Panc1 (cell line): ENCODE results near the gene PHF20.

Experiments used
- CTCF ChIP-seq: fragments of 450-650 bp; IDR thresholded peaks from 2 replicates; pipeline ENCODE4 v1.5.1; 2017; ENCODE audit warnings: mild to moderate bottlenecking
- POLR2AphosphoS5 ChIP-seq: IDR thresholded peaks from 2 replicates; pipeline ENCODE4 v1.6.1; 2012; ENCODE audit warnings: mild to moderate bottlenecking, low read depth, low read length, moderate library complexity
- REST ChIP-seq, 2 experiments: IDR thresholded peaks; 2 replicates each; pipeline ENCODE4 v1.6.1; 2011 to 2012; ENCODE audit warnings: low read depth in 2 of 2, control low read depth in 1 of 2, low read length in 1 of 2, mild to moderate bottlenecking in 1 of 2, moderate library complexity in 1 of 2; ENCODE audit not compliant: insufficient read depth in 1 of 2
- SIN3A ChIP-seq: IDR thresholded peaks from 2 replicates; pipeline ENCODE4 v1.6.1; 2012; ENCODE audit warnings: low read depth, mild to moderate bottlenecking, low read length, moderate library complexity, borderline replicate concordance; ENCODE audit not compliant: insufficient read depth
- TCF7L2 ChIP-seq: IDR thresholded peaks from 2 replicates; pipeline ENCODE4 v1.6.1; 2011; ENCODE audit warnings: mild to moderate bottlenecking, low read depth, low read length, inconsistent platforms

GRCh38 chr20:35772563-35773058 lies 796 bp downstream of the PHF20 start:
- TF ChIP-seq CTCF (no peak), POLR2AphosphoS5 (no peak), REST (IDR thresholded peaks at IDR 0.05; ENCODE audit: insufficient read depth in 1 of 2, low read depth in 2 of 2, low read length in 1 of 2) (no peak), TCF7L2 (no peak), SIN3A (no peak)
